WTC11 (cell line): ENCODE data around the gene LSM4.

Experiments
- CREB1 ChIP-seq: sonication (generic); formaldehyde crosslinking; IDR thresholded peaks from 2 replicates; pipeline ENCODE4 v1.8.0; 2023; ENCODE audit warnings: mild to moderate bottlenecking, missing genetic modification reagents
- IRF2 ChIP-seq: sonication (generic); formaldehyde crosslinking; IDR thresholded peaks from 2 replicates; pipeline ENCODE4 v1.8.0; 2022; ENCODE audit warnings: low read depth, missing genetic modification reagents, borderline replicate concordance
- NR2C2 ChIP-seq: sonication (generic); formaldehyde crosslinking; IDR thresholded peaks from 2 replicates; pipeline ENCODE4 v1.8.0; 2022; ENCODE audit warnings: mild to moderate bottlenecking, missing genetic modification reagents
- NR3C1 ChIP-seq: sonication (generic); formaldehyde crosslinking; conservative IDR thresholded peaks from 2 replicates; pipeline ENCODE4 v1.8.1; 2023; ENCODE audit warnings: low read depth, mild to moderate bottlenecking, missing genetic modification reagents
- RELA ChIP-seq: sonication (generic); formaldehyde crosslinking; IDR thresholded peaks from 2 replicates; pipeline ENCODE4 v1.8.1; 2022; ENCODE audit warnings: missing genetic modification reagents, mild to moderate bottlenecking, borderline replicate concordance
- TF ChIP-seq, protein P1 (sequence below): fragments of 200-600 bp; IDR thresholded peaks from 2 replicates; pipeline ENCODE4 v1.8.0; 2022; ENCODE audit warnings: antibody characterized with exemption

GRCh38 chr19:18259893-18260292 lies 63.0 kb downstream of the LSM4 start:
- TF ChIP-seq IRF2 (CRISPR knock-in tag) (no peak), CREB1 (CRISPR knock-in tag) (no peak), NR2C2 (CRISPR knock-in tag) (no peak), NR3C1 (CRISPR knock-in tag) (no peak), RELA (no peak)
- TF ChIP-seq, protein P1, sequence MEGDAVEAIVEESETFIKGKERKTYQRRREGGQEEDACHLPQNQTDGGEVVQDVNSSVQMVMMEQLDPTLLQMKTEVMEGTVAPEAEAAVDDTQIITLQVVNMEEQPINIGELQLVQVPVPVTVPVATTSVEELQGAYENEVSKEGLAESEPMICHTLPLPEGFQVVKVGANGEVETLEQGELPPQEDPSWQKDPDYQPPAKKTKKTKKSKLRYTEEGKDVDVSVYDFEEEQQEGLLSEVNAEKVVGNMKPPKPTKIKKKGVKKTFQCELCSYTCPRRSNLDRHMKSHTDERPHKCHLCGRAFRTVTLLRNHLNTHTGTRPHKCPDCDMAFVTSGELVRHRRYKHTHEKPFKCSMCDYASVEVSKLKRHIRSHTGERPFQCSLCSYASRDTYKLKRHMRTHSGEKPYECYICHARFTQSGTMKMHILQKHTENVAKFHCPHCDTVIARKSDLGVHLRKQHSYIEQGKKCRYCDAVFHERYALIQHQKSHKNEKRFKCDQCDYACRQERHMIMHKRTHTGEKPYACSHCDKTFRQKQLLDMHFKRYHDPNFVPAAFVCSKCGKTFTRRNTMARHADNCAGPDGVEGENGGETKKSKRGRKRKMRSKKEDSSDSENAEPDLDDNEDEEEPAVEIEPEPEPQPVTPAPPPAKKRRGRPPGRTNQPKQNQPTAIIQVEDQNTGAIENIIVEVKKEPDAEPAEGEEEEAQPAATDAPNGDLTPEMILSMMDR, result no peak
